RWPE2 (cell line): Measurements from ENCODE around the gene FUT1.

Source experiments
- ATAC-seq: fragments of 200-7000 bp; cut with Tn5 transposase; 3 replicates; pipeline ENCODE4 v1.9.1; 2021; ENCODE audit warnings: low read depth
- DNase-seq: peaks from one replicate; pipeline ENCODE4 v3.0.0-alpha.2; 2020; ENCODE audit warnings: low spot score
- H3K27ac ChIP-seq: fragments of 450-650 bp; 2 replicates; pipeline ENCODE4 v1.5.1; 2017; ENCODE audit warnings: mild to moderate bottlenecking; ENCODE audit not compliant: poor library complexity, severe bottlenecking
- H3K27me3 ChIP-seq: fragments of 250-450 bp; sonication (Bioruptor Pico); 2 replicates; pipeline ENCODE4 v1.5.1; 2021; ENCODE audit warnings: mild to moderate bottlenecking, moderate library complexity; ENCODE audit not compliant: insufficient read depth, poor library complexity, severe bottlenecking
- H3K36me3 ChIP-seq: fragments of 250-450 bp; sonication (Bioruptor Pico); 2 replicates; pipeline ENCODE4 v1.5.1; 2020; ENCODE audit warnings: low read depth, mild to moderate bottlenecking, moderate library complexity
- H3K4me1 ChIP-seq: fragments of 250-450 bp; sonication (Bioruptor Pico); 2 replicates; pipeline ENCODE4 v1.5.1; 2021; ENCODE audit warnings: mild to moderate bottlenecking, moderate library complexity; ENCODE audit not compliant: insufficient read depth, poor library complexity, severe bottlenecking
- H3K4me3 ChIP-seq: fragments of 250-450 bp; sonication (Bioruptor Pico); 2 replicates; pipeline ENCODE4 v1.5.1; 2021; ENCODE audit warnings: mild to moderate bottlenecking, moderate library complexity; ENCODE audit not compliant: severe bottlenecking
- H3K9me3 ChIP-seq: fragments of 250-450 bp; sonication (Bioruptor Pico); 2 replicates; pipeline ENCODE4 v1.5.1; 2021; ENCODE audit warnings: mild to moderate bottlenecking, moderate library complexity; ENCODE audit not compliant: severe bottlenecking
- CTCF ChIP-seq: fragments of 450-650 bp; IDR thresholded peaks from one replicate; pipeline ENCODE4 v1.5.1; 2017; ENCODE audit warnings: mild to moderate bottlenecking, moderate library complexity; ENCODE audit not compliant: poor library complexity, severe bottlenecking

Gene FUT1

GRCh38 chr19:48755787-48756186 lies 3.3 kb upstream of the FUT1 start:
- ATAC-seq = no peak
- H3K27ac ChIP-seq = no peak overlapping the region
- peaks cover 7% of the 10 kb centered on the region for H3K4me1 ChIP-seq
- H3K36me3 ChIP-seq = peaks cover 5% of the 10 kb centered on the region
- no peaks in the 10 kb centered on the region for H3K27me3 ChIP-seq
- no peak for DNase-seq
- no peak overlapping the region for H3K4me3 ChIP-seq
- H3K9me3 ChIP-seq = no peaks in the 10 kb centered on the region
- TF ChIP-seq CTCF = no peak

- H3K9me3 ChIP-seq = no peaks in the 10 kb centered on the region
- ATAC-seq = no peak
- no peak for DNase-seq
- peaks cover 11% of the 10 kb centered on the region for H3K36me3 ChIP-seq
- no peaks in the 10 kb centered on the region for H3K27me3 ChIP-seq
- TF ChIP-seq CTCF = no peak
- no peak within 1 kb of the TSS for H3K27ac ChIP-seq
- H3K4me1 ChIP-seq = peaks cover 7% of the 10 kb centered on the region
- H3K4me3 ChIP-seq = no peak within 1 kb of the TSS
Observed at GRCh38 chr19:48755084-48755641, 2.7 kb upstream of the FUT1 start, which contains the start of gene FGF21. FGF21 (plus strand) TSS chr19:48755524; CDS start chr19:48756237, 713 bp downstream.

- peak overlapping the region; percentile 65 for H3K4me3 ChIP-seq
- no peak; the same call in 2 of the 3 replicates for ATAC-seq
Observed at GRCh38 chr19:48751845-48752495, 471 bp downstream of the FUT1 start.

GRCh38 chr19:48750771-48751504 lies 1.5 kb downstream of the FUT1 start:
- no peaks in the 10 kb centered on the region for H3K27me3 ChIP-seq
- TF ChIP-seq CTCF = no peak
- no peaks in the 10 kb centered on the region for H3K9me3 ChIP-seq
- H3K36me3 ChIP-seq = peaks cover 40% of the 10 kb centered on the region
- DNase-seq (no peak), ATAC-seq (no peak)
- no peak overlapping the region for H3K4me3 ChIP-seq
- peak overlapping the region; percentile 70 for H3K27ac ChIP-seq
- peaks cover 7% of the 10 kb centered on the region for H3K4me1 ChIP-seq

More at GRCh38 chr19:48751845-48752495, 471 bp downstream of the FUT1 start:
- DNase-seq = no peak
- H3K27me3 ChIP-seq = no peaks in the 10 kb centered on the region
- peaks cover 7% of the 10 kb centered on the region for H3K4me1 ChIP-seq
- no peak for TF ChIP-seq CTCF
- H3K9me3 ChIP-seq = no peaks in the 10 kb centered on the region
- peaks cover 39% of the 10 kb centered on the region for H3K36me3 ChIP-seq
- peak overlapping the region; percentile 70 for H3K27ac ChIP-seq

GRCh38 chr19:48750351-48750750 lies 2.1 kb downstream of the FUT1 start:
- H3K27me3 ChIP-seq = no peaks in the 10 kb centered on the region
- no peak overlapping the region for H3K4me3 ChIP-seq
- H3K9me3 ChIP-seq = no peaks in the 10 kb centered on the region
- no peak overlapping the region for H3K27ac ChIP-seq
- peaks cover 40% of the 10 kb centered on the region for H3K36me3 ChIP-seq
- DNase-seq (no peak), ATAC-seq (no peak)
- TF ChIP-seq CTCF = no peak
- H3K4me1 ChIP-seq = peaks cover 4% of the 10 kb centered on the region
